ENCODE results near the gene TRIM52. TPM values are rescaled to one million over a fixed set of nuclear protein-coding genes. Genes with fewer than 3 reads are reported as not detected.
"Not testable (repeated sequence)": the region's sequence is repeated elsewhere in the genome, so short reads cannot be mapped to it uniquely, and the experiment has no call there.

Gene TRIM52
- polyA plus RNA-seq, 2 of the 4 experiments (the other 2 are of a cell fraction) = 11.1 to 12.1 TPM

DNA sequence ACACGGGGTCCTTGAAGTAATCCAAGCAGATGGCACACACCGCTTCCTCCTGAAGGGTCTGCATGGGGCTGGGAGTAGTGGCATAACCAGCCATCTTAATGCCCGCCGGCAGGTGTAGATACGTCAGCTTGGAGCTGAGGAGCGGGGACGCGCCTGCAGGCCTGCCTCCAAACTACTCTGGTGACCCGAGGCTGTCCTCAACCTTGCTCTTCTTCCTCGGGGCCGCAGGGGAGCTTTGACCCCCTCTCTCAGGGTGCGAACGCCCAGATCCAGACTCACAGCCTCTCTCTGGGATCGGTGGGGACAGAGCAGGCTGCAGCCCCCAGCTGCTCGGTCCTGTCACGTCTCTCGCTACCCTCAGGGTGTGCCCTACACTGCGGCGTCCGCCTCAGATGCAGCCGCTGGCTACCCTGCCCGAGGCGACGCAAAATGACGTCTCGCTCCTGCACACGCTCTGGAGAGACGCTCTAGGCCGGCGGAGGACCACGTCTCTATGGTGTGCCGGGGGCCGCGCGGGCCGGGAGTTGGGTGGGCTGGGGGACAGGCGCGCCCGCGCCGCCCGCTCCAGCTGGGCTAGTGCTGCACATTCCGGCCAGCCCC is at the start of gene TRIM52 (continued):
- TF ChIP-seq, protein P1, sequence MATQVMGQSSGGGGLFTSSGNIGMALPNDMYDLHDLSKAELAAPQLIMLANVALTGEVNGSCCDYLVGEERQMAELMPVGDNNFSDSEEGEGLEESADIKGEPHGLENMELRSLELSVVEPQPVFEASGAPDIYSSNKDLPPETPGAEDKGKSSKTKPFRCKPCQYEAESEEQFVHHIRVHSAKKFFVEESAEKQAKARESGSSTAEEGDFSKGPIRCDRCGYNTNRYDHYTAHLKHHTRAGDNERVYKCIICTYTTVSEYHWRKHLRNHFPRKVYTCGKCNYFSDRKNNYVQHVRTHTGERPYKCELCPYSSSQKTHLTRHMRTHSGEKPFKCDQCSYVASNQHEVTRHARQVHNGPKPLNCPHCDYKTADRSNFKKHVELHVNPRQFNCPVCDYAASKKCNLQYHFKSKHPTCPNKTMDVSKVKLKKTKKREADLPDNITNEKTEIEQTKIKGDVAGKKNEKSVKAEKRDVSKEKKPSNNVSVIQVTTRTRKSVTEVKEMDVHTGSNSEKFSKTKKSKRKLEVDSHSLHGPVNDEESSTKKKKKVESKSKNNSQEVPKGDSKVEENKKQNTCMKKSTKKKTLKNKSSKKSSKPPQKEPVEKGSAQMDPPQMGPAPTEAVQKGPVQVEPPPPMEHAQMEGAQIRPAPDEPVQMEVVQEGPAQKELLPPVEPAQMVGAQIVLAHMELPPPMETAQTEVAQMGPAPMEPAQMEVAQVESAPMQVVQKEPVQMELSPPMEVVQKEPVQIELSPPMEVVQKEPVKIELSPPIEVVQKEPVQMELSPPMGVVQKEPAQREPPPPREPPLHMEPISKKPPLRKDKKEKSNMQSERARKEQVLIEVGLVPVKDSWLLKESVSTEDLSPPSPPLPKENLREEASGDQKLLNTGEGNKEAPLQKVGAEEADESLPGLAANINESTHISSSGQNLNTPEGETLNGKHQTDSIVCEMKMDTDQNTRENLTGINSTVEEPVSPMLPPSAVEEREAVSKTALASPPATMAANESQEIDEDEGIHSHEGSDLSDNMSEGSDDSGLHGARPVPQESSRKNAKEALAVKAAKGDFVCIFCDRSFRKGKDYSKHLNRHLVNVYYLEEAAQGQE (IDR thresholded peaks at IDR 0.05) = no peak
- TF ChIP-seq JUN (IDR thresholded peaks at IDR 0.05) (peak; percentile 3 to 85; a peak in 2 of 5 replicates), RNF2 (IDR thresholded peaks at IDR 0.05; ENCODE audit: borderline replicate concordance, low read depth) (no peak), SMC3 (IDR thresholded peaks at IDR 0.05) (0 out of 3 replicates have a peak, but pooled peaks have one; percentile 2), MAFK (IDR thresholded peaks at IDR 0.05; ENCODE audit: partially characterized antibody) (no peak), JUNB (IDR thresholded peaks at IDR 0.05) (no peak), EHMT2 (IDR thresholded peaks at IDR 0.05; ENCODE audit: low read depth) (no peak), NFE2L2 (conservative IDR thresholded peaks at IDR 0.05; ENCODE audit: low read length) (no peak), RARB (CRISPR knock-in tag; IDR thresholded peaks at IDR 0.05) (no peak), EHF (CRISPR knock-in tag; IDR thresholded peaks at IDR 0.05) (no peak), KDM5A (IDR thresholded peaks at IDR 0.05) (peak; percentile 63; the same call in 1 of the 2 replicates), RFX5 (IDR thresholded peaks at IDR 0.05) (no peak), NPAS2 (CRISPR knock-in tag; IDR thresholded peaks at IDR 0.05; ENCODE audit: borderline replicate concordance) (no peak), HOXB5 (CRISPR knock-in tag; IDR thresholded peaks at IDR 0.05) (no peak), MAZ (IDR thresholded peaks at IDR 0.05; ENCODE audit: borderline replicate concordance, low read depth, low read length) (no peak)
- TF ChIP-seq, protein P2, sequence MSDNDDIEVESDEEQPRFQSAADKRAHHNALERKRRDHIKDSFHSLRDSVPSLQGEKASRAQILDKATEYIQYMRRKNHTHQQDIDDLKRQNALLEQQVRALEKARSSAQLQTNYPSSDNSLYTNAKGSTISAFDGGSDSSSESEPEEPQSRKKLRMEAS (IDR thresholded peaks at IDR 0.05) = peak; percentile 91
- TF ChIP-seq, protein P3, sequence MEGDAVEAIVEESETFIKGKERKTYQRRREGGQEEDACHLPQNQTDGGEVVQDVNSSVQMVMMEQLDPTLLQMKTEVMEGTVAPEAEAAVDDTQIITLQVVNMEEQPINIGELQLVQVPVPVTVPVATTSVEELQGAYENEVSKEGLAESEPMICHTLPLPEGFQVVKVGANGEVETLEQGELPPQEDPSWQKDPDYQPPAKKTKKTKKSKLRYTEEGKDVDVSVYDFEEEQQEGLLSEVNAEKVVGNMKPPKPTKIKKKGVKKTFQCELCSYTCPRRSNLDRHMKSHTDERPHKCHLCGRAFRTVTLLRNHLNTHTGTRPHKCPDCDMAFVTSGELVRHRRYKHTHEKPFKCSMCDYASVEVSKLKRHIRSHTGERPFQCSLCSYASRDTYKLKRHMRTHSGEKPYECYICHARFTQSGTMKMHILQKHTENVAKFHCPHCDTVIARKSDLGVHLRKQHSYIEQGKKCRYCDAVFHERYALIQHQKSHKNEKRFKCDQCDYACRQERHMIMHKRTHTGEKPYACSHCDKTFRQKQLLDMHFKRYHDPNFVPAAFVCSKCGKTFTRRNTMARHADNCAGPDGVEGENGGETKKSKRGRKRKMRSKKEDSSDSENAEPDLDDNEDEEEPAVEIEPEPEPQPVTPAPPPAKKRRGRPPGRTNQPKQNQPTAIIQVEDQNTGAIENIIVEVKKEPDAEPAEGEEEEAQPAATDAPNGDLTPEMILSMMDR (IDR thresholded peaks at IDR 0.05) = no peak

DNA sequence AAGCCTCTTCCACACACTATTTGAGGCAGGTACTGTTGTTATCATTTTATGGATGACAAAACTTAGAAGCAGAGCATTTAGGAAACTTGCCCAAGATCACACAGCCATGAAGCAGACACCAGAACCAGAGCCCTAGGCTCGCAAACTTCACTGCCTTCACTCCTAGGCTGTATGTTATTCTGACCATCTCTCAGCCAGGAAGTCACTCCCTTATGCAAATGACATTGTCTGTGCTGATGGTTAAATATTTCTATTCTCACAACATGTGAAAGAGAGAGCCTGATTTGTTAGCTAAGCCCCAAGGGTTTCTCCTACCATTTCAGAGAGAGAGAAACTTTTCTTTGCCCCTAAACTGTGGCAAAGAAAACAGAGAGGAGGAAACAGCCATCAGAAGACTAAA is 26.4 kb upstream of the TRIM52 start:
- CTCF ChIA-PET; POLR2A ChIA-PET; H3K9me3 ChIP-seq; DNase-seq (ENCODE audit: low read depth in 1 of 2, low spot score in 1 of 2); FAIRE-seq; H3K4me3 ChIP-seq; H3K4me1 ChIP-seq; H3K27ac ChIP-seq; ATAC-seq; H3K4me2 ChIP-seq: not testable (repeated sequence)
- 34% methylated on average over 1 of the region's 1 CpG for WGBS (ENCODE audit: missing lambda C conversion rate)

DNA sequence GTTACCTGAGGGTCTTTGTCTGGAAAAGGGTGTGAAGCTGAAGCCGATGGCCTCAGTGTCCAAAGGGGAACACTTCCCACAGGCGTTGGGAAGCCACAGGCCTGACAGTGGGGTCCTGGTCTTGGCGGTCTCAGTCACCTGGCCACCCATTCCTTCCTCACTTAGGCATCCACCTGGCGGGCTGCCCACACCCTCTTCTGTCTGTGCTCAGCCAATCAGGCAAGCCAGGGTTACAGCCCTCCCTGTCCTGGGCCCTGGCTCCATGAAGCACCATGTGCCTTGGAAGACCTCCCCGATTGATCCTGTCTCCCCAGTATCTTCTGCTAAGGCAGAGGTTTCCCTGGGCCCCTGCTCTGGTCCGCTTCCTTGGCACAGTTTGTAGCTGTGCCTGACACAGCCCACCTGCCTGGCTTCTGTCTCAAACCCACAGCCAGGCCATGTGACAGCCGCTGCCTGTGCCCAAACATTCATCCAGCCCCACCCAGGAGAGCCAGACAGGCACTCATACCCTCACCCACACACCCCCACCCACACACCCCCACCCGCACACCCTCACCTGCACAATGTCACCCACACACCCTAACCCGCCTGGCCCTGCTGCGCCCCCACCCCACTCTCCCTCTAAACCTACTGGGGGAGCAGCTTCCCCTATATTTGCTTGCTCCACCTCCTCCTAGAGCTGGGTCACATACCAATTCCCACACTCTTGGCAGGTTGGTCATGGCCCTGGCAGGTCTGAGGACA is 25.2 kb upstream of the TRIM52 start:
- H3K4me3 ChIP-seq; CTCF ChIA-PET; H3K27ac ChIP-seq; DNase-seq (ENCODE audit: low read depth in 1 of 2, low spot score in 1 of 2); POLR2A ChIA-PET; H3K9me3 ChIP-seq; ATAC-seq; H3K4me2 ChIP-seq; FAIRE-seq; H3K4me1 ChIP-seq: not testable (repeated sequence)
- WGBS (ENCODE audit: missing lambda C conversion rate) = 74% methylated on average over 7 of the region's 10 CpGs

DNA sequence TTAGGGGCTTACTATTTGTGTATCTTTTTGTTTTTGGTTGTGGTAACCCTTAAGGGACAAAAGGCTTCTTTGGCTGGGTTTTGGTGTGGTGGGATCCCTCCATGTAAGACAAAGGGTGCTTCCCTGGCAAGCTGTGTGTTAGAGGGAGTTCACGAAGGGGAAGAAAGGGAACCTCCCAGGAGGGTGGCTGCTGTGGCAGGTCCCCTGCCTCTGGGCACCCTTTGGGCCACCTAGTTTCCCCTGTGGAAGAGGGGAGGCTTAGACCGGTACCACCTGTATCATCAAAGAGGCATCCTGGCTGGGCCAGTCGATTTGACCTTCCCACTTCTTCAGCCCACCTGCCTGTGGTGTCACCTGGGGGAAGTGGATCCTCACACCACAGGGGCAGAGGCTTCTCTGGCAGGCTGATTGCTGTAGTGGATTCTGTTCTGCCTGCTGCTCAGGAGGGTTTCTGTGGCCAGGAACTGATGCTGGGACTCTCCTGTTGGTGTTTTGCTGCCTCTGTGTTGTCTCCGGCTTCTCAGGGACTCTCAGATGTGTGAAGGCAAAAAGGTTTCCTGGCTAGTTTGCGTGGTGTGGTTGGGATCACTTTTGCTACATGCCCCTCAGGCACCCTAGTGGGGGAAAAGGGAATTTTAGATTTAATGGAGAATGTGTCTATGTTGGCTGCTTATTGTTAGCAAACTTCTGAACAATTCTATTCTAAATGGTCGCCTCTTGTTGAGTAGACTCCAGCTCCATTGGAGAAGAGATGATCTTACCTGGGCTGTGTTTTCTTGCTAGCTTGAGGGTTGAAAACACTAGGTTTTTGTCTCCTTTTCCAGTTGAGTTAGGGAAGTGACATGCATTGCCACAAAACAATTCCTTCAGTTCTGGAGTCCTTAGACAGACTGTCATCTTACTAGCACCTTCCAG is 23.2 kb upstream of the TRIM52 start:
- DNase-seq (ENCODE audit: low read depth in 1 of 2, low spot score in 1 of 2); H3K27ac ChIP-seq; H3K9me3 ChIP-seq; FAIRE-seq; H3K4me1 ChIP-seq; CTCF ChIA-PET; H3K4me3 ChIP-seq; ATAC-seq; POLR2A ChIA-PET; H3K4me2 ChIP-seq: not testable (repeated sequence)
- 44% methylated on average over 5 of the region's 6 CpGs for WGBS (ENCODE audit: missing lambda C conversion rate)
